Kidney glomerular epithelial cell (primary cell): ENCODE measurements around the gene GCNT1.
"Not testable (repeated sequence)": the region's sequence is repeated elsewhere in the genome, so short reads cannot be mapped to it uniquely, and the experiment has no call there.

ENCODE experiments used
- DNase-seq: peaks from one replicate; lab custom pipeline; 2025; lab: John Stamatoyannopoulos, UW

Gene GCNT1

DNA sequence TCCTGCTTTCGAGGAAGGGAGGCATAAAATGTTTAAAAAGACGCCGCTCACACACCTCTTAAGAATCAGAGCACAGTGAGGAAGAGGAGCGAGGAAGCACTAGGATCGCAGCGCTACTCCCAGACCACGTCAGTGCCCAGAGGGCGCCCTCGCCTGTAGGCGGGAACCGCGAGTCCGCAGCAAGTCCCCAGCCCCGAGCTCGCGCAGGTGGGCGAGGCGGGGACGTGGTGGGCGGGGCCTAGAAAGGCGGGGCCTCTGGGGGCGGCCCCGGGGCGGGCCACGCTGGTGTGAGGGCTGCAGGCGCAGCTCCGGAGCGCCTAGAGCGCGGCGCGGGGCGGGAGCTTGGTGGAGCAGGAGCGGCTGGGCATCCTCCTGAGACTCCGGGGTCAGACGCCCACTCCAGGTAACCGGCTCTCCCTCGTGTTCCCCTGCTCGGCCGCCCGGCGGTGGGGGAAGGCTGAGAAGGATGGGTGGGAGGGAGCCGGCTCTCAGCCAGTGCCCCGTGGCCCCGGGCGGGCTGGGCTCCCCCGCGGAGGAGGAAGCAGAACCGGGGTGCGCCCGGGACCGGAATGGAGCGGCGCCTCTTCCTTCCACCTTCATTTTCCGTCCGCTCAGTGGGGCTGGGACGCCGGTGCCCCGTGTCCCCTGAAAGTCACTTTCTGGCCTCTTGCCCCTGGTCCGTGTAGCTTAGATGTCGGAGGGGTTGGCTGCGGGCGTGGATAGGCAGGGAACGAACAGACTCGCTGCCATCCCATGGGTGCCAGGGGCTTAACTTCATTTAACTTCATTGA lies at the start of gene GCNT1:
Gene GCNT1, plus strand, starts transcription at position 280 of the 791 bp plus-strand sequence. CDS start 43,200 bp downstream, outside the sequence.
- peak; percentile 65 for DNase-seq

DNA sequence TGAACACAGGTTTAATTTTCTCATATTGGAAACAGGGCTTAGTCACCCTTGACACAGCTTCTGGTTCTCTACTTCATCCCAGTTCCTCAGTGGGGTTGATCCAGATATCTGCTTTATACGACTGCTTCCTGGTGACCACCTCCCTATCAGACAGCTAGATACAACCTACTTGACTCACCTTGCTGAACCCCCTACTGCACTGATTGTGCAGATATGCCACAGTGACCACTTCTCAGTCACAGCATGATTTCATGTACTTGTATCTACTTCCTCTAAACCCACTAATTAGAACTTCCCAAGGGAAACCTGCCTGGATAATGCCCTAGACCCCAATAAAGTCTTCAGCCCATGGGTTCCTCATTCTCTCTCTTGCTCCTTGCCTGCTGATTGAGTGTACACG lies 46.3 kb upstream of the GCNT1 start:
- DNase-seq = no peak

DNA sequence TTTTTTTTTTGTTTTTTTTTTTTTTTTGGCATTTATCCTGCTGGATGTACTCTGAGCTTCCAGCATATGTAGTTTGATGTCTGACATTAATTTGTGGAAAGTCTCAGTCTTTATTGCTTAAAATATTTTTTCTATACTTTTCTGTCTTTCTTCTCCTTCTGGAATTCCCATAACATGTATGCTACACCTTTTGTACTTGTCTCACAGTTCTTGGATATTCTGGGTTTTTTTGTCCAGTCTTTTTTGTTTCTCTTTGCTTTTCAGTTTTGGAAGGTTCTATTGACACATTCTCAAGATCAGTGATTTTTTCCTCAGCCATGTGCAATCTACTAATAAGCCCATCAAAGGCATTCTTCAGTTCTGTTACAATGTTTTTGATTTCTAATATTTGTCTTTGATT lies 45.3 kb upstream of the GCNT1 start:
- no peak for DNase-seq

DNA sequence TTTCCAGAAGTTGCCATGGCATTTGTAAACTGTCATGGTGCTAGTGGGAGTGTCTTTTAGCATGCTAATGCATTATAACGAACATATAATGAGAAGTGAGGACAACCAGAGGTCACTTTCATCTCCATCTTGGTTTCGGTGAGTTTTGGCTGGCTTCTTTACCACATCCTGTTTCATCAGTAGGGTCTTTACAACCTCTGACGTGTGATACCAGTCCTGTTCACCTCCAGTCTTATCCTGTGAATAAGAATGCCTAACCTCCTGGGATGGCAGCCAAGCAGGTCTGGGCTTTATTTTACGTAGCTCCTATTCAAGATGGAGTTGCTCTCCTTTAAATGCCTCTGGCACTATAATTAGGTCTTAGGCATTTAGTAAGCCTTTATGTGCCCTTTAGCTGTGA lies 44.3 kb upstream of the GCNT1 start:
- DNase-seq = no peak

DNA sequence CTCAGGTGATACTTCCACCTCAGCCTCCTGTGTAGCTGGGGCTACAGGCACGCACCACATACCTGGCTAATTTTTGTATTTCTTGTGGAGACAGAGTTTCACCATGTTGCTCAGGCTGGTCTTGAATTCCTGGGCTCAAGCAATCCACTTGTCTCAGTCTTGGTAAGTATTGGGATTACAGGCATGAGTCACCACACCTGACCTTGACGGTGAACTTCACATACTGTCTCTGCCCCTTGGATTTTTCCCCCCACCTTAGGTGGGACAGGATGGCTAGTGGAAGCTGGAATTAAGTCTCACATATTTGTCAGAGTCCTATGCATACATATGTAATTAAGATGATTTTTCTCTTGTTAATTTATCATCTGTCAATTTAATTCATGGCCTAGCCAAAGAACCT lies 43.8 kb upstream of the GCNT1 start:
- peak; percentile 4 for DNase-seq

DNA sequence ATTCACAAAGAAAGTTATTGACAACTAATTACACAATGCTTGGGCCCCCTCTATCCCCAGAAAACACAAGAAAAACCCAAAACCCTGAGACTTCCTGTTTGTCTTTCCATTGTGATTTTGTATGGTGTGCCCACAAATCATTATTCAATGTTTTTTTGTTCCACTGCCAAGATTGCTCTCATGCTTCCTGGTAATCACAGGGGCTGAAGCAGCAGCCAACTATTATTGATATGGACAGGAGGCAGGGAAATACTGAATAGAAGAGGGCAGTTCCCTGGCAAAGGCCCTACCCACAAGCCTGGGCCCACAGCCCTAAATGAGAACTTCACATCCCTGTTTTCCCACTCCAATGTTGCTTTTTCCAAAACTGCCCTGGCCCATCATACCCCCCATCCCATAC lies 43.3 kb upstream of the GCNT1 start:
- DNase-seq = peak; percentile 3

DNA sequence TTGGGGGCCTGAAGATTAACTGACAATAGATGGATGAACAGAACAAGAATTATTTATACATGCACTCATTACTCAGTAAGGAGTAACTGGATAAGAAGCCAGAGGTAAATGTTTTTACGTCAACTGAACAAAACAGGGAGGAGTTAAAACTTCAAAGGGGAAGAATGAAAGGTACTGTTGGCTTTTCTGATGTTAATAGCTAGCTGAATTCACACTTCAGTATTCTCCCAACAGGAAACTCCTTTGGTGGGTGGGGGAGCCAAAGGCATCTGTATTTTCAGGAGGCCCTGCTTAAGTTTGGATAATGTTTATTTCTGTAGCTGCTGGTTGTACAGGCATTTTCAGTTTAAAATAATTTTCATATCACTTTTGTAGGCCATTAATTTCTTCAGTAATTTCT lies 41.6 kb upstream of the GCNT1 start:
- no peak for DNase-seq

DNA sequence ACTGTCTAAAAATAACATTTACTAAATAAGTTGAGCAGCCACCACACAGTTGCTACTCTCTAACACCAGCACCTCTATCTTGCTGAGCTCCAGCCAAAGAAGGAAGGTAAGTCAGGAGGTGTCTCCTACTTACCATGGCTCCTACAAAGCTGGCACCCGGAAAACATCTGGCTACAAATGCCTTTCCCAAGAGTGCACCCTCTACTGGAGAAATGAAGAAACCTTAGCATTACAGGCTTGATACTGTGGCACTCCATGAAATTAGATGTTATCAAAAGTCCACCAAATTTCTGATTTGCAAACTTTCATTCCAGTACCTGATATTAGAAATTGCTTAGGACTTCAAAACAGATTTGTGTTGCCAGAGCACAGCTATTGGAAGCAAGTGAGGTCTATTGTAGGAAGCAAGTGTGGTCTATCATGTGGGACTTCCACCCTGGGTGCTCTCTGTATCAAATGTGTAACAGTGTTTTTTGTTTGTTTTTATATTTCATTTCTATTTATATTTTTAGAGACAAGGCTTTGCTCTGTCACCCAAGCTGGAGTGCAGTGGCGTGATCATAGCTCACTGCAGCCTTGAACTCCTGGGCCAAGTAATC lies 39.1 kb upstream of the GCNT1 start:
- DNase-seq = no peak

DNA sequence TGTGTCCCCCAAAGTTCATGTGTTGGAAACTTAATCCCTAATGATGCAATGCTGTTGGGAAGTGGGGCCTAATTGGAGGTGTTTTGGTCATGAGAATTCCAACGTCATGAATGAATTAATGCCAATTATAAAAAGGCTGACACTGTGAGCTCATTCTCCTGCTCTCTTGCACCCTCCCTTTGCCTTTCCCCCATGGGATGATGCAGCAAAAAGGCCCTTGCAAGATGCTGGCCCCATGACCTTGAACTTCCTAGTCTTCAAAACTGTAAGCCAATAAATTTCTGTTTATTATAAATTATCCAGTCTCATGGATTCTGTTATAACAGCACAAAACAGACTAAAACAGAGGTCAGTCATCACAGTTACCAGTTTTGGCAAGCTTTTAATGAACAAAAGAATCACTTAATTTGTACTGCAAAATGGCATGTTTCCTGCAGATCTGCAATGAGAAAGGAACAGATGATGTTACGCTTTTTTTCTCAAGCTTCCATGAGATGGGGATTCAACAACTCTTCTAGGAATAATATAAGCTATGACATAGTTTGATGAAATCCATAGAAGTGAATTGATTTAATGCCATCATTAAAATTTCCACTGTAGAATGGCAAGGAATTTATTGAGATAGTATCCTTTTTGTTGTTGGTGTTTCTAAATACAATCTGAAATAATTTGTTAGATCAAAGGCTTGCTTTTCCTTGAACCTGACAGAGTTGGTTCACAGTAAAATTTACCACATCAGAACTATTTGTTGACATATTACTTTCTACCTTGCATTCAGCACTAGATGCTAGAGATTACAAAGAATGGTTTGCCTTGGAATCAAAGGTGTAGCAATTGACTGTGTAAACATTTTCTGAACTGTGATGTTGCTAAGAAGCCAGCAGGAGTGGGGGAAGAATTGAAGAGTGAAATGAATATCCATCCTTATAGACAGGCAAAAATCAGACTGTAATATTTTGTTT lies 35.5 kb upstream of the GCNT1 start:
- no peak for DNase-seq

DNA sequence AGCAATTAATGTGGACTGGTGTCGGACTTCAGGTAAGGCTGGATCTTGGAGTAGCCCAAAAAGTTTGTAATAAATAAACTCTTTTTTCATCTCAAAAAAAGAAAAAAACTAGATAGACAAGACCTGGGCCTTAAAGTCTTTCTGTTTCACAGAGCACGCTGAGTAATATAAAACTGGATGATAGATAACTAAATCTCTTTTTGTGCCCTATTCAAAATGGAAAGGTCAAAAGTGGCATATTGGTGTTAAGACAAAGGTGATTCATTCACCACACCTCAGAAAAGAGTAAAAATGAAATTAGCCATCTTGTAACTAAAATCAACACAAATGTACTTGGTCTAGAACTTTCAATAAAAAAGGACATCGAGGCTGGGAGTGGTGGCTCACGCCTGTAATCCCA lies 34.5 kb upstream of the GCNT1 start:
- no peak for DNase-seq

DNA sequence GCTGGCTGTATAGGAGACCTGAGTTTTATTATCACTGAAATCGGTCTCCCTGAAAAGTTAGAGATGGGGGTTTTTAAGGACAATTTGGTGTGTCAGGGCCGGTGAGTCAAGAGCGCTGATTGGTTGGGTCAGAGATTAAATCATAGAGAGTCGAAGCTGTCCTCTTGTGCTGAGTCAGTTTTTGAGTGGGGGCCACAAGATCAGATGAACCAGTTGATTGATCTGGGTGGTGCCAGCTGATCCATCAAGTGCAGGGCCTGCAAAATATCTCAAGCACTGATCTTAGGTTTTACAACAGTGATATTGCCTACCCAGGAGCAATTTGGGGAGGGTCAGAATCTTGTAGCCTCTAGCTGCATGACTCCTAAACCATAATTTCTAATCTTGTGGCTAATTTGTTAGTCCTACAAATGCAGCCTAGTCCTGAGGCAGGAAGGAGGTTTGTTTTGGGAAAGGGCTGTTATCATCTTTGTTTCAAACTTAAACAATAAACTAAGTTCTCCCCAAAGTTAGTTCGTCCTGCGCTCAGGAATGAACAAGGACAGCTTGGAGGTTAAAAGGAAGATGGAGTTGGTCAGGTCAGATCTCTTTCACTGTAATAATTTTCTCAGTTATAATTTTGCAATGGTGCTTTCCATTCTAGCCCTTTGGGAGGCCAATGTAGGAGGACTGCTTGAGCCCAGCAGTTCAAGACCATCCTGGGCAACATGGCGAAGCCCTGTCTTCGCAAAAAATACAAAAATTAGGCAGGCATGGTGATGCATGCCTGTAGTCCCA lies 33.1 kb upstream of the GCNT1 start:
- DNase-seq = no peak

DNA sequence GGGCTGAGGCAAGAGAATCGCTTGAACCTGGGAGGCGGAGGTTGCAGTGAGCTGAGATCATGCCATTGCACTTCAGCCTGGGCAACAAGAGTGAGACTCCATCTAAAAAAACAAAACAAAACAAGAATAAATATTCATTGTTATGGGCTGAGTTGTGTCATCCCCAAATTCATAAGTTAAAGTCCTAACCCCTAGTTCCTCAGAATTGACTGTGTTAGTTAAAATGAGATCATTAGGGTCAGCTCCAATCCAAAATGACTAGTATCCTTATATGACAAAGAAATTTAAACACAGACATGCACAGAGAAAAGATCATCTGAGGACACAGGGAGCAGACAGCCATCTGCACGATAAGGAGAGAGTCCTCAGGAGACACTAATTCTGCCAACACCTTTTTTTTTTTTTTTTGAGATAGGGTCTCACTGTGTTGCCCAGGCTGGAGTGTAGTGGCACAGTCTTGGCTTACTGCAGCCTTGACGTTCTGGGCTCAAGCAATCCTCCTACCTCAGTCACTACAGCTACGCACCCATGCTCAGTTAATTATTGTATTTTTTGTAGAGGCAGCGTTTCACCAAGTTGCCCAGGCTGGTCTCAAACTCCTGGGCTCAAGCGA lies 32.1 kb upstream of the GCNT1 start:
- no peak for DNase-seq

DNA sequence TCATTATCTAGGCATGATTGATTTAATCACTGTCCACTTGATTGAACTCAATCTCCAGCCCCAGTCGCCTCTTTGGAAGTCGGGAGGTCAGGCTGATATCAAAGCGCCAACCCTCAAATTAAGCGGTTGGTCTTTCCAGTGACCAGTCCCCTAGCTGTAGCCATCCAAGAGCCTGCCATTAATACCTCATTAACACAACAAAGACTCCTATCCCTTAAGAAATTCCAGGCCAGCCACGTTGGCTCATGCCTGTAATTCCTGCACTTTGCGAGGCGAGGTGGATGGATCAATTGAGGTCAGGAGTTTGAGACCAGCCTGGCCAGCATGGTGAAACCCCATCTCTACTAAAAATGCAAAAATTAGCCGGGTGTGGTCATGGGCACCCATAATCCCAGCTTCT lies 27.4 kb upstream of the GCNT1 start:
- DNase-seq = no peak

DNA sequence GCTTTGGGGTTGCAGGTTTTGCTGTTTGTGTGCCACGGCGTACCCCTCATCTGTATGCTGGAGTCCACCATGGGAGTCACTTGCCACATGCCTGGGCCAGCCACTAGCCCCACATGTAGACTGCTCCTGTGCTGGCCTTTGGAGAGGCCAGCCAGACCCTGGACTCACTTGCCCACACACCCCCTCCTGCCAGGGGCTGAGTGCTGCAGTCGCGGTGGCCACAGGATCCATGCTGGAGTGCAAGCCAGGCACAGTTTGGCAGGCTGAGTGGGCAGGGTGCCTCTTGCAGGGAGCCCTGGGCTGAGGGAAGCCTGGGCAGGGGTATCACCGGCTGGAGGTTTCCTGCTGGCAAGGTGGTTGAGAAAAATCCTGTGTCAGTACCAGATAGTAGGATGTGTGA lies 25.6 kb upstream of the GCNT1 start:
- DNase-seq = no peak

DNA sequence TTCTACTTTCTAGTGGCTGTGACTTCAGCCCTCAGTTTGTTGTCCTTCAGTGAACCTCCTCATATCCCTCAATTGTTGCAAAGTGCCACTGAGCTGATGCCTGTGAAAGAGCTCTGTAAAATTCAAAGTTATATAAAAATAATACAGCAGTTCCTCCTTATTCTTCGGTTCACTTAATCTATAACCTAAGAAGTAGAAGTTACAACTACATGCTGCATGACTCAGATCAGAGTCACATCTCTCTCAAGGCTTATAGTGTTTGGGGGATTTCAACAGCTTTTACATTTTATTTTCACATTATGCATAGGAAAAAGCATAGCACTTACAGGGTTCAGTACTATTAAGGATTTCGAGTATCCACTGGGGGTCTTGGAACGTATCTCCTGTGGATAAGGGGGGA lies 25.1 kb upstream of the GCNT1 start:
- peak; percentile 39 for DNase-seq

DNA sequence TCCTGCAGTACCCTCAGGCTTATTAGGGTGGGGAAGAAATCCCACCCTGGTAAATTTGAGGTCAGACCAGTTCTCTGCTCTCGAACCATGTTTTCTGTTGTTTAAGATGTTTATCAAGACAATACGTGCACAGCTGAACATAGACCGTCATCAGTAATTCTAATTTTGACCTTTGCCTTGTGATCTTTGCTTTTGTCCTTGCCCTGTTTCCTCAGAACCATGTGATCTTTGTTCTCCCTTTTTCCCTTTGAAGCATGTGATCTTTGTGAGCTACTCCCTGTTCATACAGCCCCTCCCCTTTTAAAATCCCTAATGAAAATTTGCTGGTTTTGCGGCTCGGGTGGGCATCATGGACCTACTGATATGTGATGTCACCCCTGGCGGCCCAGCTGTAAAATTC lies 24.1 kb upstream of the GCNT1 start:
- DNase-seq = not testable (repeated sequence)

DNA sequence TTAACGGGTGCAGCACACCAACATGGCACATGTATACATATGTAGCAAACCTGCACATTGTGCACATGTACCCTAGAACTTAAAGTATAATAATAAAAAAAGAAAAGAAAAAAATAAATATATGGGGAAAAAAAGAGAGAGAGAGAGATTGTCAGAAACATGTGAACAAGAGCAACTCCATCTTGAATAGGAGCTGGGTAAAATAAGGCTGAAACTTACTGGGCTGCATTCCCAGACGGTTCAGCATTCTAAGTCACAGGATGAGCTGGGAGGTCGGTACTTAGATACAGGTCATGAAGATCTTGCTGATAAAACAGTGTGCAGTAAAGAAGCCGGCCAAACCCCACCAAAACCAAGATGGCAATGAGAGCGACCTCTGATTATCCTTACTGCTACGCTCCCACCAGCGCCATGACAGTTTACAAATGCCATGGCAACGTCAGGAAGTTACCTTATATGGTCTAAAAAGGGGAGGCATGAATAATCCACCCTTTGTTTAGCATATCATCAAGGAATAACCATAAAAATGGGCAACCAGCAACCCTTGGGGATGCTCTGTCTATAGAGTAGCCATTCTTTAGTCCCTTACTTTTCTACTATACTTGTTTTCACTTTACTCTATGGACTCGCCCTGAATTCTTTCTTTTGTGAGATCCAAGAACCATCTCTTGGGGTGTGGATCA lies 21.8 kb upstream of the GCNT1 start:
- DNase-seq = not testable (repeated sequence)

DNA sequence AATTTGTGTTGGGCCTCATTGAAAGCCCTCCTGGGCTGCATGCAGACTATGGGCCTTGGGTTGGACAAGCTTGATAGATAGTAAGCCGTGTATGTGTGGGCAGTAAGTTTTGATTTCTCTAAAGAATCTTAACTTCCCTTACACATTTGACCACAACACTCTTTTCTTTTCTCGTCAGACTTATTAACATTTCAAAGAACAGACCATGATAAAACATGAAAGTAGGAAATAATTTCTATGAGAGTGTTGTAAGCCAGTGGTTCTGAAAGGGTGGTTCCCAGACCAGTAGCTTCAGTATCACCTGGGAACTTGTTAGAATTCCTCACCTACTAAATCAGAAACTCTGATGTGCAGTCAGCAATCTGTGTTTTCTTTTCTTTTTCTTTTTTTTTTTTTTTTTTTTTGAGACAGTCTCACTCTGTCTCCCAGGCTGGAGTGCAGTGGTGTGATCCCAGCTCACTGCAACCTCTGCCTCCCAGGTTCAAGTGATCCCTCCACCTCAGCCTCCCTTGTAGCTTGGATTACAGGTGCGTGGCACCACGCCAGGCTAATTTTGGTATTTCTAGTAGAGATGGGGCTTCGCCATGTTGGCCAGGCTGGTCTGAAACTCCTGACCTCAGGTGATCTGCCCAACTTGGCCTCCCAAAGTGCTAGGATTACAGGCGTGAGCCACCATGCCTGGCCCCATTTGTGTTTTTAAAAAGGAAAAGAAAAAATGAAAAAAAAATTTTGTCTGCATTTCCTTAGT lies 20.0 kb upstream of the GCNT1 start:
- DNase-seq = peak; percentile 19

DNA sequence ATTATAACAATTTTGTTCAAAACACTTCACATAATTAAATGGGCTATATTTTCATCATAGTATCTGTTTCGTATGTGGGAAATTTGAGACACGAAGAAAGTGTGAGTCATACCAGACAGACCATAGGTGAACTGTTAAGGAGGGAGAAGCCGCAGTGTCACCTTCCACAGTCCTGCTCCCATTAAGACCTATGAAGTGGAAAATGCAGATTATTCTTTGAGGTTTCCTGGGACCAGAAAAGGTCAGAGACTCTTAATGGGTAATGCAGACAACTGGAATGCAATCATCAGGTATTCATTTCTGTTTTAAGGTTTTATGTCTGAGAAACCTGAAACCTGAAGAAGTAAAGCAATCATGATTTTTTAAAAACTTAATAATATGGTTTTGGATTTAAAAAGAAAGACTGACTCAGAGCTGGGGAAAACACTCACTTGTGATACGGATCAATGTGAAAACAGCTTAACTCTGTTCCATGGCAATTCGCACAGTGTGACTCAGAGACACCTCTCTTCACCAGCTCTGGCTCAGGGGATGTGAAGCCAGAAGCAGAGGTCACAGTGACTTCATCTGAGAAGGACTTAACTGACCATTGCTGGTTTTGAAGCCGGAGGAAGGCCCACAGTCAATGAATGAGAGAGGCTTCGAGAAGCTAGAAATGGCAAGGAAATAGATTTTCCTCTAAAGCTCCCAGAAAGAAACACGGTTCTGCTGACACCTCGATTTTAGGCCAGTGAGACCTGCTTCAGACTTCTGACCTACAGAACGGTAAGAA lies 17.2 kb upstream of the GCNT1 start:
- DNase-seq = peak; percentile 84
